ENCODE results near the gene CCDC9B.

- TF ChIP-seq, protein P1, sequence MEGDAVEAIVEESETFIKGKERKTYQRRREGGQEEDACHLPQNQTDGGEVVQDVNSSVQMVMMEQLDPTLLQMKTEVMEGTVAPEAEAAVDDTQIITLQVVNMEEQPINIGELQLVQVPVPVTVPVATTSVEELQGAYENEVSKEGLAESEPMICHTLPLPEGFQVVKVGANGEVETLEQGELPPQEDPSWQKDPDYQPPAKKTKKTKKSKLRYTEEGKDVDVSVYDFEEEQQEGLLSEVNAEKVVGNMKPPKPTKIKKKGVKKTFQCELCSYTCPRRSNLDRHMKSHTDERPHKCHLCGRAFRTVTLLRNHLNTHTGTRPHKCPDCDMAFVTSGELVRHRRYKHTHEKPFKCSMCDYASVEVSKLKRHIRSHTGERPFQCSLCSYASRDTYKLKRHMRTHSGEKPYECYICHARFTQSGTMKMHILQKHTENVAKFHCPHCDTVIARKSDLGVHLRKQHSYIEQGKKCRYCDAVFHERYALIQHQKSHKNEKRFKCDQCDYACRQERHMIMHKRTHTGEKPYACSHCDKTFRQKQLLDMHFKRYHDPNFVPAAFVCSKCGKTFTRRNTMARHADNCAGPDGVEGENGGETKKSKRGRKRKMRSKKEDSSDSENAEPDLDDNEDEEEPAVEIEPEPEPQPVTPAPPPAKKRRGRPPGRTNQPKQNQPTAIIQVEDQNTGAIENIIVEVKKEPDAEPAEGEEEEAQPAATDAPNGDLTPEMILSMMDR (IDR thresholded peaks at IDR 0.05): no peak
- no peak for TF ChIP-seq POLR2A (IDR thresholded peaks at IDR 0.05)
Measured at GRCh38 chr15:40334541-40334940, 6.2 kb downstream of the CCDC9B start.

Measured in uterus (tissue), 2 donors.